GDM1 (cell line): ENCODE measurements around the gene ABCD1.
A peak's percentile ranks its signal among the peaks of the same experiment; 100 is the strongest.
"Not testable (repeated sequence)": the region's sequence is repeated elsewhere in the genome, so short reads cannot be mapped to it uniquely, and the experiment has no call there.

Source experiments
- DNase-seq: peaks from one replicate; lab custom pipeline; 2025; lab: John Stamatoyannopoulos, UW

Gene ABCD1

DNA sequence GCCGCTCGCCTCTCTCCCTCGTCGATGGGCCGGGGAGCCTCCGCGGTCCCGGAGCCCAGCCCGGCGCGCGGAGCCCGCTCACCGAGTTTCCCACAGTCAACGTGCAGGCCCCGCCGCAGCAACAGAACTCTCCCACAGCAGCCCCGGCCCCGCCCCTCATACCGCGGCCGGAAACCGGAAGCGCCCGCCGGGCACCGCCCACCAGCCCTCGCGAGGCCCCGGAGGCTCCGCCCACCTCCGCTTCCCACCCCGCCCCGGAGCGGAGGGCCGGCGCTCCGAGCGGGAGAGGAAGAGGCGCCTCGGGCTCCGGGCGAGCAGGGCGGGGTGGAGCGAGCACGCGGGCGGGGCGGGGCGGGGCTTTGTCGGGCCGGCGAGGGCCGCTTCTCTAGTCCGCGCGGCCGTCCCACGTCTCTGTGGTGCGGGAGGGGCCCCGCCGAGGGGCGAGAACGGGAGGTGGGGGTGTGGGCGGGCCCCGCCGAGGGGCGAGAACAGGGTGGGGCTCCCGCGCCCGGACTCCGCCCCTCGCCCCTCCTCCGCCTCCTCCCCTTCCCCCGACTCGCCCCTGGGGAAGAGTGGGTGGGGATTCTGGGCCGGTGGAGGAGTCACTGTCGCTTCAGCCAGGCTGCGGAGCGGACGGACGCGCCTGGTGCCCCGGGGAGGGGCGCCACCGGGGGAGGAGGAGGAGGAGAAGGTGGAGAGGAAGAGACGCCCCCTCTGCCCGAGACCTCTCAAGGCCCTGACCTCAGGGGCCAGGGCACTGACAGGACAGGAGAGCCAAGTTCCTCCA is at the start of gene ABCD1, which contains the start of gene BCAP31:
TSS of gene ABCD1 (plus strand) at position 605 of the 787 bp plus-strand sequence. CDS start 411 bp downstream, outside the sequence.
TSS of gene BCAP31 (minus strand) at position 136 of the 787 bp plus-strand sequence. CDS start 1,143 bp downstream, outside the sequence.
- peak; percentile 88 for DNase-seq

GRCh38 chrX:153681175-153681574 is 43.5 kb upstream of the ABCD1 start:
- no peak for DNase-seq

- DNase-seq = not testable (repeated sequence)
These were observed 41.2 kb upstream of the ABCD1 start for GRCh38 chrX:153683486-153683885.

- DNase-seq = no peak
These were observed 40.0 kb upstream of the ABCD1 start for GRCh38 chrX:153684467-153685155.

DNA sequence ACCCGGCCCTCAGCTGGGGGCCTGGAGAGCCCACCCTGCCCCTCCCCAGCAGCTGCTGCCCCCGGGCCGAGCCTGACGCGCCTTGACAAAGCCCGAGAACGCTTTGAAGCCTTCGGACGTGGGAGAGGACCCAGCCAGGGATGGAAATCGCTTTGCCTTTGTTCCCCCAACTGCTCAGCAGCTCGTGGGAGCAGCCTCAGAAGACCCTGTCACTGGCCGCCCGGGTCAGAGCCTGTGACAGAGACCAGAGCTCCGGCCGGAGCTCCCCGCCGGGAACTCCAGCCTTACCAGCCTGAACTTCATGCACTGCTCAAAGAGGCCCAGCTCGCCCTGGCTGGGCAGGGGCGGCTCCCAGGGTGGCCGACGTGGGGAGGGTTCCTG is 39.5 kb upstream of the ABCD1 start:
- no peak for DNase-seq

GRCh38 chrX:153685751-153686696 is 38.6 kb upstream of the ABCD1 start:
- no peak for DNase-seq

DNA sequence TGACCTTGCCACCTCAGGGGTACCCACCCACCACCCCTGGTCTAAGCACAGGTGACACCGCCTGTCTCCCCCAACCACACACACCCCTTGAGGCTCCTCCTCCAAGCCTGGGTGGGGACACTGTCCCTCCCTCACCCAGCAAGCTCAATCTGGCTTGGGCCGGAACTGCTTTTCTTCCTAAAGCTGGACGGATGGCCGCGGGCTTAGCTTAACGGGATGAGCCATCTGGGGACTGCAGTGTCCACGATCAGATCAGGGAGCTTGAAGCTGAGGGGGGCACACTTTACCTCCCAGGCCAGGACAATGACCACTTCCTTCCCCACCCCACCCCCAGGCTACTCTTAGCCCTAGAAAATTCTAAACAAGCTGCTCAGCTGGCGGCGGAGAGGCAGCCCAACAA is 37.9 kb upstream of the ABCD1 start:
- no peak for DNase-seq

- DNase-seq = no peak
These were observed 37.3 kb upstream of the ABCD1 start, which contains the start of gene SLC6A8 for GRCh38 chrX:153687121-153688039. SLC6A8 (plus strand) TSS chrX:153687926; CDS start chrX:153688575, 649 bp downstream.

- DNase-seq = no peak
These were observed 36.6 kb upstream of the ABCD1 start for GRCh38 chrX:153688071-153688470.

DNA sequence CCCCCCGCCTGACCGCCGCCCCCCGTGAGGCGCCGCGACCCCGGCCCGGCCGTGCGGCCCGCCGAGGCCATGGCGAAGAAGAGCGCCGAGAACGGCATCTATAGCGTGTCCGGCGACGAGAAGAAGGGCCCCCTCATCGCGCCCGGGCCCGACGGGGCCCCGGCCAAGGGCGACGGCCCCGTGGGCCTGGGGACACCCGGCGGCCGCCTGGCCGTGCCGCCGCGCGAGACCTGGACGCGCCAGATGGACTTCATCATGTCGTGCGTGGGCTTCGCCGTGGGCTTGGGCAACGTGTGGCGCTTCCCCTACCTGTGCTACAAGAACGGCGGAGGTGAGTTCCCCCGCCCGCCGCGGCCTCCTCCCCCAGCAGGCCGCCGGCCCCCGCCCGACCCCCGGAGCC is 36.1 kb upstream of the ABCD1 start:
- no peak for DNase-seq

GRCh38 chrX:153688911-153689590 is 35.6 kb upstream of the ABCD1 start:
- no peak for DNase-seq

DNA sequence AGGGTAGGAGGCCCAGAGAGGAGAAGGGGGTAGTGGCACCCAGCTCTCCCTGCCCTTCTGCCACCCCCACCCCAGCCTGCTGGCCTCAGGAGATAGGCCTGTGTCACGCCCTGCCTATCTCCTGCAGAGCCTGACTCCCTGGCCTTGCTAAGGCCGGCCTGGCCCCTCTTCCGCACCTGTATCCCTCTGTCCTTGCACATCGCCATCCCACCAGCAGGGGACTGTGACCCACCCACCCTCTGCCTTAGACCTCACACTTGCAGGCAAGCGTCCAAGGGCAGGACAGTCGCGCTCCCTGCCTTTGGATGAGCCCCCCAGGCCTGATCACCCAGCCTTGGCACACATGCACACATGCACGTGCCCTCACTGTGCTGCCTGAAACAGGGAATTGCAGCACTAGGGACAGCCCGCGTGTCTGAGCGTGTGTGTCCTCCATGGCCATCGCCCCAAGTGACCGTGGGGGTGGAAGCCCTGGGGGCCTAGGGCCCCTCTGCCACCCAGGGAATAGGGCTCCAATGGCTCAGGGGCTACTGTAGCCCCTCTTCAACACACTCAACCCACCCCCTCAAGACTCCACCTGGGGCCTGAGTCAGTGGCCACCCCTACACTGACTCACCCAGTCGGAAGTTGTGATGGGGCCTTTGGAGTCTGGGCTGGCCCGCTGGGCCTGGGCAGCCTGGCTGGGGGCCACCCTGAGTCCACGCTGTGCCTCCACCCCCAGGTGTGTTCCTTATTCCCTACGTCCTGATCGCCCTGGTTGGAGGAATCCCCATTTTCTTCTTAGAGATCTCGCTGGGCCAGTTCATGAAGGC is 34.8 kb upstream of the ABCD1 start:
- DNase-seq = no peak

DNA sequence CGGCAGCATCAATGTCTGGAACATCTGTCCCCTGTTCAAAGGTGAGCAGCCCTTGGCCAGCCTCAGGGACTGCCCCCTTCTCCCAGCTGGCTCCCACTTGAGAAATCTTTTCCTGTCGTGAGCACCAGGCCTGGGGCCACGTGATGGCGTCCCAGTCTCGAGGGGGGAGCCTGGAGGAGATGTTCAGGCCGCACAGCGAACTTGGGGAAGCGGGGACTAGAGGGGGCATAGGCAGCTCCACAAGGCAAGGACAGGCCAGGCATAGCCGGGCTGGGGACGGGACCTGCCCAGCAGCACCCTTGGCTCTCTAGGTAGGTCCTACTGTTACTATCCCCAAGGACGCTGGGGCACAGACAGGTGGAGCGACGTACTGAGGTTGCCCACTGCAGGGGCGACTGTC is 34.2 kb upstream of the ABCD1 start:
- no peak for DNase-seq

- not testable (repeated sequence) for DNase-seq
These were observed 33.4 kb upstream of the ABCD1 start for GRCh38 chrX:153691032-153691827.

- no peak for DNase-seq
These were observed 32.7 kb upstream of the ABCD1 start for GRCh38 chrX:153692003-153692402.

DNA sequence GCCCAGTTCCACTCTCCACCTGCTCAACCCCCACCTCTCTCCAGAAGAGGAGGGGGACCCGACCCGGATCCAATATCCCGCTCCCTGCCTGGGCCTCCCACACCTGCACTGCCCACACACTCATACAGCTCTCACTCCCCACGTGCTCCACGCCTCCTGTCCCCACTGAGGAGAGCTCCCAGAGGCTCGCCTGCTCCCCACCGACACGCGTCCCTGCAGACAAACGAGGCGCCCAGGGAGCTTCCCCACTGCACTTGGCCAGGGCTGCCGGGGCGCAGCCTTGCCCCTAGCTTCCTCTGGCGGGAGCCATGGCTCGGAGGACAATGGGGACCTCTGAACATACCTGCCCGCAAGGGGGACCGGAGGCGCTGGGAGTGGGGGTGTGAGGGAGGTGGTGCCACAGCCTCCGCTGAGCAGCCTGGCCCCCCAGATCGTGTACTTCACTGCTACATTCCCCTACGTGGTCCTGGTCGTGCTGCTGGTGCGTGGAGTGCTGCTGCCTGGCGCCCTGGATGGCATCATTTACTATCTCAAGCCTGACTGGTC is 32.0 kb upstream of the ABCD1 start:
- no peak for DNase-seq

GRCh38 chrX:153693216-153694086 is 31.2 kb upstream of the ABCD1 start:
- no peak for DNase-seq
